Memory B cell (primary cell): ENCODE data around the gene DAO.
"Not testable (repeated sequence)": the region's sequence is repeated elsewhere in the genome, so short reads cannot be mapped to it uniquely, and the experiment has no call there.

Source experiments
- ATAC-seq: fragments of 150-1000 bp; cut with Tn5 transposase; 2 replicates; pipeline ENCODE4 v1.10.0; 2021; ENCODE audit warnings: low read depth, mild to moderate bottlenecking, moderate library complexity
- DNase-seq, 2 donors: peaks; one replicate each; pipeline ENCODE4 v3.0.0; 2022; ENCODE audit warnings: low spot score in 2 of 2
- H3K27ac Mint-ChIP-seq: one replicate; pipeline ENCODE4 v1.8.0; 2022; ENCODE audit warnings: mild to moderate bottlenecking, moderate library complexity, mixed read lengths
- H3K27me3 Mint-ChIP-seq: one replicate; pipeline ENCODE4 v1.8.0; 2022; ENCODE audit warnings: mixed read lengths
- H3K36me3 Mint-ChIP-seq: one replicate; pipeline ENCODE4 v1.8.0; 2022; ENCODE audit warnings: mild to moderate bottlenecking, mixed read lengths
- H3K4me1 Mint-ChIP-seq: one replicate; pipeline ENCODE4 v1.8.0; 2022; ENCODE audit warnings: mixed read lengths
- H3K4me3 Mint-ChIP-seq: one replicate; pipeline ENCODE4 v1.8.0; 2022; ENCODE audit warnings: mild to moderate bottlenecking, moderate library complexity, mixed read lengths
- H3K9me3 Mint-ChIP-seq: one replicate; pipeline ENCODE4 v1.8.0; 2022; ENCODE audit warnings: mixed read lengths

The DAO gene

DNA sequence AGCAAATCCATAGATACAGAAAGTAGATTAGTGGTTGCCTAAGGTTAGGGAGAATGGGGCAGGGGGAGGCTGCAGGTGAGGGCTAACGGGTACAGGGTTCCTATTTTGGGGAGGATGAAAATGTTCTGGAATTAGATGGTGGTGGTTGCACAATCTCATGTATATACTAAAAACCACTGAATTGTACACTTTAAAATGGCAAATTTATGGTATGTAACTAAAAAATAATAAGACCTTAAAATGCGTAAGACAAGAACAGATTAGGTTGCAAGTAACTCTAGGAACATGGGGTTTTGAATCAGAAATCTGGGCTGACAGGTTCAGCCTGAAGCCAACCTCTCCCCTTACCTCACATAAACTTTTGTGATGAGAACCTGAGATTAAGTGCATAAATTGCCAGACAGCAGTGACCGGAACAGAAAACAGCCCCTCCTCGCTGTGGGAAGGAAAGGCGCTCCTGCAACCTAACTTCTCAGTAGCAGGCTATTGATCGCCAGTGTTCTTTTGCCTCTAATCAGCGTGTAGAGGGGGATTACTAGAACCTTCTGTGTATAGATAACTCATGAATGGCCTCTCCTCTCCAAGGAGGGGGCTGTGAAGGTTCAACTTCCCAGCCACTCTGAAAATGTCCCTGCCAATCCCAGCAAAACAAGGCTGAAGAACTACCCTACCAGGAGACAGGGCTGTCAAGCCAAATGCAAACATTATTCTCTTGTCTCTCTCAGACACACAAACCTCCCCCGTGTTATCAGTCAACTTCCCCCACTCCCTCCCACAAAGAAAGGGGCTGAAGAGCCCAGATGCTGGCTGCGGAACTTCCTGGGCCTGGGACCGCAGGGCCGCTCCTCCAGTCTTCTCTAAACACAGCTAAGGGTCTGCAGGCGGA lies 24.4 kb upstream of the DAO start:
- H3K4me1 Mint-ChIP-seq, result peaks cover 37% of the 10 kb centered on the region

DNA sequence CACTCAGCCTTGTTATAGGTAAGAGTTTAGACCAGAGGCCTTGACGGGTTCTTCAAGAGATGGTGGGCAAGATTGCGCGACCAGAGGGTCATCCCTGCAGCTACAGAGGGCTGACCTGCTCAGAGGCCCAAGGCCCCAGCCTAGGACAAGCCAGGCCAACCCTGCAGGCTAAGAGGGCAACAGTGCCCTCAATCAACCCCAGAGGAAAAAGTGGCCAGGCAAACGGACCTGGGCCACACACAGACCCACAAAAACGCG lies 23.8 kb upstream of the DAO start:
- no peak for ATAC-seq
- H3K4me3 Mint-ChIP-seq, result peak overlapping the region; percentile 89
- H3K36me3 Mint-ChIP-seq, result no peaks in the 10 kb centered on the region
- H3K9me3 Mint-ChIP-seq, result peaks cover 2% of the 10 kb centered on the region
- no peak for DNase-seq
- H3K27ac Mint-ChIP-seq, result no peak overlapping the region
- H3K4me1 Mint-ChIP-seq, result peaks cover 35% of the 10 kb centered on the region
- peaks cover 2% of the 10 kb centered on the region for H3K27me3 Mint-ChIP-seq

More for the DNA sequence above, 24.4 kb upstream of the DAO start:
- H3K36me3 Mint-ChIP-seq, result no peaks in the 10 kb centered on the region
- DNase-seq (no peak), ATAC-seq (no peak)
- peak overlapping the region; percentile 34 for H3K4me3 Mint-ChIP-seq
- H3K27me3 Mint-ChIP-seq, result peaks cover 2% of the 10 kb centered on the region
- H3K9me3 Mint-ChIP-seq, result peaks cover 2% of the 10 kb centered on the region
- no peak overlapping the region for H3K27ac Mint-ChIP-seq

- Mint-ChIP-seq H3K4me1 (peaks cover 35% of the 10 kb centered on the region), H3K9me3 (peaks cover 2% of the 10 kb centered on the region), H3K36me3 (no peaks in the 10 kb centered on the region), H3K27ac (peak overlapping the region; percentile 82), H3K27me3 (peaks cover 2% of the 10 kb centered on the region), H3K4me3 (peak overlapping the region; percentile 89)
- ATAC-seq, result peak; percentile 11
- DNase-seq, result peak in 1 of 2 donors; percentile 39
Observed at GRCh38 chr12:108856428-108857157, 23.3 kb upstream of the DAO start.

DNA sequence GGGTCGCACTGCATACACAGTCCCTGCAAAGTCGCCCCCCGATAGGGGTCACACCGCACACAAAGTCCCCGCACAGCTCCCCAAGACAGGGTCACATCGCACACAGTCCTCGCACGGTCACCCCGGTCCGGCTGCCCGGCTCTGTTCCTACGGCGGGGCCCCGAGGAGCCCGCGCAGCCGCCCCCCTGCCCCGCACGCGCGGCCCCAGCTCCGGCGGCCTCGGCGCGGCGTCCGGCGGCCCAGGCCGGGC lies 22.8 kb upstream of the DAO start:
- ATAC-seq (no peak), DNase-seq (no peak)
- Mint-ChIP-seq H3K36me3 (no peaks in the 10 kb centered on the region), H3K4me1 (peaks cover 39% of the 10 kb centered on the region), H3K4me3 (peak overlapping the region; percentile 89), H3K9me3 (peaks cover 2% of the 10 kb centered on the region), H3K27me3 (peaks cover 2% of the 10 kb centered on the region), H3K27ac (peak overlapping the region; percentile 82)

- Mint-ChIP-seq H3K4me3 (peak overlapping the region; percentile 89), H3K9me3 (peaks cover 2% of the 10 kb centered on the region), H3K27me3 (peaks cover 2% of the 10 kb centered on the region), H3K36me3 (no peaks in the 10 kb centered on the region), H3K4me1 (peaks cover 39% of the 10 kb centered on the region), H3K27ac (peak overlapping the region; percentile 85)
- ATAC-seq (no peak), DNase-seq (no peak)
Observed at GRCh38 chr12:108858311-108859074, 21.4 kb upstream of the DAO start.

DNA sequence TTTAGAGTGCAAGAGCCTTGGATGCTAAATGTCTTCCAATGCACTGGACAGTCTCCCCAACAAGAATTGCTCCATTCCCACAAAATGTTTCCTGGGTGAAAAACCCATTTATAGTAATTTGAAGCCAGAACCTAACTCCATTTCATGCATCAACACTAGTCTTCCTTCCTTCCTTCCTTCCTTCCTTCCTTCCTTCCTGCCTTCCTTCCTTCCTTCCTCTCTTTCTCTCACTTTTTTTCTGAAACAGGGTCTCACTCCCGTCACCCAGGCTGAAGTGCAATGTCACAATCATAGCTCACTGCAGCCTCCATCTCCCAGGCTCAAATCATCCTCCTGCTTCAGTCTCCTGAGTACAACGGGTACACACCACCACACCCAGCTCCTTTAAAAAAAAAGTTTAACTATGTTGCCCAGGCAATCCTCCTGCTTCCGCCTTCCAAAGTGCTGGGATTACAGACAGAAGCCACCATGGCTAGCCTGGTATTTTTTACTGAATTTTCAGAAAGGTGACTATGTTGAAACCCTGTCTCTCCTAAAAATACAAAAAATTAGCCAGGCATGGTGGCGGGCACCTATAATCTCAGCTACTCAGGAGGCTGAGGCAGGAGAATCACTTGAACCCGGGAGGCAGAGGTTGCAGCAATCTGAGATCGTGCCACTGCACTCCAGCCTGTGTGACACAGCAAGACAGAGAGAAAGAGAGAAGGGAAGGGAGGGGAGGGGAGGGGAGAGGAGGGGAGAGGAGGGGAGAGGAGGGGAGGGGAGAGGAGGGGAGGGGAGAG lies 20.6 kb upstream of the DAO start:
- not testable (repeated sequence) for ATAC-seq, H3K36me3 Mint-ChIP-seq
- peaks cover 35% of the 10 kb centered on the region for H3K4me1 Mint-ChIP-seq

GRCh38 chr12:108859923-108860291 lies 20.0 kb upstream of the DAO start:
- peaks cover 32% of the 10 kb centered on the region for H3K4me1 Mint-ChIP-seq
- H3K4me3 Mint-ChIP-seq, result no peak overlapping the region
- peaks cover 2% of the 10 kb centered on the region for H3K27me3 Mint-ChIP-seq
- ATAC-seq (no peak), DNase-seq (no peak)
- no peak overlapping the region for H3K27ac Mint-ChIP-seq
- H3K36me3 Mint-ChIP-seq, result no peaks in the 10 kb centered on the region
- peaks cover 2% of the 10 kb centered on the region for H3K9me3 Mint-ChIP-seq

More for the DNA sequence above, 20.6 kb upstream of the DAO start:
- not testable (repeated sequence) for DNase-seq, H3K27me3 Mint-ChIP-seq, H3K9me3 Mint-ChIP-seq, H3K27ac Mint-ChIP-seq
- peak overlapping the region; percentile 89 for H3K4me3 Mint-ChIP-seq

GRCh38 chr12:108860443-108860842 lies 19.4 kb upstream of the DAO start:
- H3K9me3 Mint-ChIP-seq, result no peaks in the 10 kb centered on the region
- H3K4me1 Mint-ChIP-seq, result peaks cover 32% of the 10 kb centered on the region
- DNase-seq, result no peak
- H3K4me3 Mint-ChIP-seq, result no peak overlapping the region
- H3K36me3 Mint-ChIP-seq, result no peaks in the 10 kb centered on the region
- ATAC-seq, result no peak
- H3K27me3 Mint-ChIP-seq, result peaks cover 2% of the 10 kb centered on the region
- H3K27ac Mint-ChIP-seq, result no peak overlapping the region

GRCh38 chr12:108861878-108862587 lies 17.9 kb upstream of the DAO start:
- Mint-ChIP-seq H3K36me3 (no peaks in the 10 kb centered on the region), H3K4me3 (peak overlapping the region; percentile 4), H3K9me3 (no peaks in the 10 kb centered on the region), H3K27me3 (peaks cover 2% of the 10 kb centered on the region), H3K27ac (no peak overlapping the region), H3K4me1 (peaks cover 21% of the 10 kb centered on the region)
- peak; percentile 36 for ATAC-seq
- DNase-seq, result no peak

DNA sequence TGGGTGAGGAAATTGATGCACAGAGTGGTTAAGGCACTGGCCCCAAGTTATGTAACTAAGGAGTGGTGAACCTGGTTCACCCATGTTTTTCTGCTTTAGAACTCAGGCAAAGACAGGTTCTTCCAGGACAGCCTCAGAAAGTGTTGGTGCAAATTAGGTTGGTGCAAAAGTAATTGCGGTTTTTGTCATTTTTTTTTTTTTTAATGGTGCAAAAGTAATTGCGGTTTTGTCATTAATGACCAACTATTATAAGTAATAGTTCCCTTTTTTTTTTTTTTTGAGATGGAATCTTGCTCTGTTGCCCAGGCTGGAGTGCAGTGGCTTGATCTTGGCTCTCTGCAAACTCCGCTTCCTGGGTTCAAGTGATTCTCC lies 17.3 kb upstream of the DAO start:
- no peaks in the 10 kb centered on the region for H3K9me3 Mint-ChIP-seq
- H3K27ac Mint-ChIP-seq, result no peak overlapping the region
- peaks cover 2% of the 10 kb centered on the region for H3K27me3 Mint-ChIP-seq
- ATAC-seq, result no peak
- DNase-seq, result no peak
- H3K36me3 Mint-ChIP-seq, result no peaks in the 10 kb centered on the region
- H3K4me1 Mint-ChIP-seq, result peaks cover 21% of the 10 kb centered on the region
- H3K4me3 Mint-ChIP-seq, result no peak overlapping the region

DNA sequence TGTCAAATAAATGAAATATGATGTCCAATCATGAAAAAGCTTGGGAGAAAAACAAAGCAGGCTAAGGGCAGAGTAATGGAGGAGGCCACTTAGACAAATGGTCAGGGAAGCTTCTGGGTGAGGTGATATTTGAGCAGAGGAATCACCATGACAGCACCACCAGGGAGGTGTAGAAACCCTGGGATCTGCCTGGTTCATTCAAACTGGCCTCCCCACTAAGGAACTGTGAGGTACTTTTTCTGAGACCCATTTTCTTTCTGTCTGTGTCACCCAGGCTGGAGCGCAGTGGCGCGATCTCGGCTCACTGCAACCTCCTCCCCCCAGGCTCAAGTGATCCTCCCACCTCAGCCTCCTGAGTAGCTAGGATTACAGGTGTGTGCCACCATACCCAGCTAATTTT lies 14.7 kb upstream of the DAO start:
- ATAC-seq (no peak), DNase-seq (no peak)
- no peaks in the 10 kb centered on the region for H3K27me3 Mint-ChIP-seq
- no peaks in the 10 kb centered on the region for H3K36me3 Mint-ChIP-seq
- no peak overlapping the region for H3K4me3 Mint-ChIP-seq
- peaks cover 11% of the 10 kb centered on the region for H3K4me1 Mint-ChIP-seq
- no peak overlapping the region for H3K27ac Mint-ChIP-seq
- H3K9me3 Mint-ChIP-seq, result no peaks in the 10 kb centered on the region

- not testable (repeated sequence) for H3K4me1 Mint-ChIP-seq, H3K27me3 Mint-ChIP-seq, DNase-seq, H3K9me3 Mint-ChIP-seq, H3K36me3 Mint-ChIP-seq, H3K4me3 Mint-ChIP-seq, ATAC-seq, H3K27ac Mint-ChIP-seq
Observed at GRCh38 chr12:108866083-108866482, 13.8 kb upstream of the DAO start.

- no peaks in the 10 kb centered on the region for H3K36me3 Mint-ChIP-seq
- DNase-seq, result no peak
- no peaks in the 10 kb centered on the region for H3K9me3 Mint-ChIP-seq
- no peak overlapping the region for H3K27ac Mint-ChIP-seq
- no peaks in the 10 kb centered on the region for H3K4me1 Mint-ChIP-seq
- no peak overlapping the region for H3K4me3 Mint-ChIP-seq
- H3K27me3 Mint-ChIP-seq, result no peaks in the 10 kb centered on the region
- no peak for ATAC-seq
Observed at GRCh38 chr12:108868781-108869180, 11.1 kb upstream of the DAO start.
